NCI-H1105 (cell line): ENCODE measurements around the gene SLC35G2.
"Not testable (repeated sequence)": the region's sequence is repeated elsewhere in the genome, so short reads cannot be mapped to it uniquely, and the experiment has no call there.

Source experiments
- DNase-seq: peaks from one replicate; lab custom pipeline; 2025; lab: John Stamatoyannopoulos, UW

Gene SLC35G2

DNA sequence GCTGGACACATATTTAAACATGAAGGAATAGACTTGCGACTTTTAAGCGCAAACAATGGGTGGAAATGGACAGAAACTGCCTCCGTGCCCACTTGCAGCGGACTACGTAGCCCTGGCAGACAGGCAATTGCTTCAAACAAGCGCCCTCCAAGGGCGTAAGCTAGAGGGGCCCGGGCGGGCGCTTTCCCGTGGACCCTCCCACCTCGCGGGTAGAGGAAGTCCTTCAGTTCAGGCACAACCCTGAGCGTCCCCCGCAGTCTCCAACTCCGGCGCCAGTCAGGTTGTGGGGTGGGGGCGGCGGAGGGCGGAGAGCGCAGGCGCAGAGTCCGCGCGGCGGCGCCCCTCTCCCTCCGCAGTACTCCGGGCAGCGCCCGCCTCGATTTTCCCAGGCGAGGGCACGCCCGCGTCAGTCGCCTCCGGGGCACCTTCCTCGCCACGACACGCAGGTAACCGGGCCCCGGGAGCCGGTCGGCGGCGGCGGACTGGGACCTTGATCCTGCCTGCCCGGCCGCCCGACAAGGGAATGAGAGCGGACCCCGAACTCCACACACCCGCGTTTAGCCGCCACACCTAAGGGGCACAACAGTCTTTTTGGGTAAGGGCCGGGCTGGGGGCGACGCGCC is at the start of gene SLC35G2:
Gene SLC35G2, plus strand, starts transcription at position 358 of the 623 bp plus-strand sequence. CDS start 35,335 bp downstream, outside the sequence.
- DNase-seq: peak; percentile 72

DNA sequence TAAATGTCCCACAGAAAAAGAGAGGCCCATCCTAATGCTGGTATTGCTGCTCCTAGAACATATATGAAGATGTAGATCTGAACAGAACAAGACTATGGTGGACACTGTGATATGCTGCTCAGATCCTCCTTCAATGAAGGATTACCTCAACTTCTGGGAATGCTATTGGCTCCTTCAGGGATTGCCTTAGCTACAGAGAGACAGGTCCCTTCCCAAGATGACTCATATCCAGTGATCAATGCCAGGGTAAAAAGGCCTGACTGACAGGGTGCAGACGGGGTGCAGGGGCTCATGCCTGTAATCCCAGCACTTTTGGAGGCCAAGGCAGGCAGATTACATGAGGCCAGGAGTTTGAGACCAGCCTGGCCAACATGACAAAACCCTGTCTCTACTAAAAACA is 46.2 kb upstream of the SLC35G2 start:
- no peak for DNase-seq

DNA sequence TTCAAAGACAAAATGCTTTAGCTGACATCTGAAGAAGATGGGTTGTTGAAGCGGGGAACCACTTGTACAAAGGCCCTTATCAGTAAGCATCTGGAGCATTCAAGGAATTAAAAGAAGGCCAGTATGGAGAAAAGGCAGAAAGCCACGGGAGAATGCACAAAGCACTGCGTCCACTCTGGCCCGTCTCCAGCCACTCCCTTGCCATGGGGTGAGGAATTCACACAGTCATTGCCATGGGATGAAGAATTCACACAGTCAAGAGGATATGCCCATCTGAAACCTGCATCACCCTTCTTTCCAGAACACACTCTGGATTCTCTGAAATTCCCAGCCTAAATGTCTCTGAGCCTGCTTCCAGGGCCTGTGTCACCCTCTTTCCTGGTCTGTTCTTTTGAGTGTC is 40.1 kb upstream of the SLC35G2 start:
- no peak for DNase-seq

DNA sequence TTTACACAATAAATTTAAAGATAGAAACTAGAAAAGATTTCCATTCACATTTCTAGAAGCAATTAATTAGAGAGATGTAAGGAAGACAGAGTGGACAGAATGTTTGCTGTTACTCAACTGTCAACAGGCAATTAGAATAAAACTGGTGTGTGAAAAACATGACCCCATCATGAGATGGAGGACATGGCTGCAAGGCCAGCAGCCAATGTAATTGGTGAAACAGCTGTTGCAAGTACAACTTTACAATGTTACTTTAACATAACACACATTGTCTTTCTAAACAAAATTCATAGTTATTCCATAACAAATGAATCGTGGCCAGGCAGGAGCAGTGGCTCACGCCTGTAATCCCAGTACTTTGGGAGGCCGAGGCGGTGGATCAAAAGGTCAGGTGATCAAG is 38.2 kb upstream of the SLC35G2 start:
- DNase-seq: no peak

DNA sequence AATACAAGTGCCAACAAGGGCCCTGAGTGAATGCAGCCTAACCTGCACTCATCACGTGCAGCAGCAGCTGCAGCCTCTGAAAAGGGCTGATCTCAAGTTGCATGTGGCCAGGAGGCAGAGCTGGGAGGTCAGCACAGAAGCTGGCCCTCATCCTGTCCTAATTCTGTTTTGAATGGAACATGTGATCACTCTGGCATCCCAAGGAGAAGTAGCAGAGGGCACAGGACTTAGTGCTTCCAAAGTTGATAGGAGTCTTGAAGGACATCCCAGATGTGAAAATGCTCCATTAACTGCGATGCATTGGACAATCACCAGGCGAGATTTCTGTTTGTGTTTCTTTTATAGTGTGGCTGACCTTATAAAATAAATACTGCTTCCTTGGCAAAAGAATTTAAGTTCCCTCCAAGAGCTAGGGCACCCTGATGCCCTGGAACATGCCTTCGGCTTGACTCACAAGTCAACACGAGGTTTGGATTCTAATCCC is 35.2 kb upstream of the SLC35G2 start:
- no peak for DNase-seq

DNA sequence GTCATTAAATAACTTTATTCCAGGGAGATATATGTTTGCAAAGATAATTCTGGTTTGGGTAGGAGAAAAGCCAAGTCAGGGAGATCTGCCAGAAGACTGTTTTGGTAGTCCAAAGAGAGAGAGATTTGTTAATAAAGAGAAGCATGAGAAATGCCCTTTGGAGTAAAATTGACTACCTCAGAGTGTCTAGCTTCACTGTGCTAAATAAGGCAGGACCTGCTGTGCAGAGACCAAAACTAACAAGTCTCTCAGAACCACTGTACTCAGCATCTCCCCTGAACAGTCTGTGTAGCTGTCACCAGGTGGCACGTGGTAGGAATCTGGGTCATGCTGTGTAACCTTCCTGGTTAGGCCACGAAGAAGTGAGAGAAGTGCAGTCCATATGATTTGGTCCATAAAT is 31.6 kb upstream of the SLC35G2 start:
- no peak for DNase-seq

DNA sequence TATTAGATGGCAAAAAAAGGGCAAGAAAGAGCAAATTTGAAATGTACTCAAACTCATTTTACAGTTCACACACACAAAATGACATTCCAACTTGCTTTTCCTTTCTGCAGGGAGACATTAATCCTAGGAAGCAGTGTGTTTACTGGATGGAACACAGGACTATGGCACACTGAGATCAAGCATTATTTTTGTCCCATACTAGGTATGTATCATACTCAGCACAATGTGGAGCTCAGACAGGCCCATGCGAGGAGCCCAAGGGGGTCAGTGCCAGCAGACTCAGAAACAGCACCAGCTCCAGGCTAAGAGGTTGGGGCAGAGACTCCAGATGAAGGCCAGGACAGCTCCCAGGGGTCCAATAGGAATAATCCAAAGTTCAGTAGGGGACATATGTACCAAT is 30.8 kb upstream of the SLC35G2 start:
- no peak for DNase-seq

DNA sequence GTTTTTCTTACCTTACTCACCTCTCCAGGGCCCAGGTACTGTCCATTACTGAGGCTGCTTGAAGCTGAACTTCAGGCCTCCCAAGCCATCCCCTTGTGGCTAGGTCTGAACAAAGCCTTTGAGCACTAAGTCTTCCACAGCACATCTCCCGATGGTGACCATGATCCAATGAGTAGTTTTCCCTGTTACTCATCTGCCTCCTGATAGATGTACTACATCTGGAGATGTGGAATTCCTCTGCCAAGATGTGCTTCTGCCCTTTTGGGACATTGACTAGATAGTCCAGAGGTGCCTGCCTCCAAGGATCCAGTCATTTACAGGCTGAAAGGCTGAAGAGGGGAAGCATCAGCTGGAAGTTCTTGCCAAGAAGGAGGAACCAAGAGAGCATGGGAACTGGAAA is 28.9 kb upstream of the SLC35G2 start:
- no peak for DNase-seq

DNA sequence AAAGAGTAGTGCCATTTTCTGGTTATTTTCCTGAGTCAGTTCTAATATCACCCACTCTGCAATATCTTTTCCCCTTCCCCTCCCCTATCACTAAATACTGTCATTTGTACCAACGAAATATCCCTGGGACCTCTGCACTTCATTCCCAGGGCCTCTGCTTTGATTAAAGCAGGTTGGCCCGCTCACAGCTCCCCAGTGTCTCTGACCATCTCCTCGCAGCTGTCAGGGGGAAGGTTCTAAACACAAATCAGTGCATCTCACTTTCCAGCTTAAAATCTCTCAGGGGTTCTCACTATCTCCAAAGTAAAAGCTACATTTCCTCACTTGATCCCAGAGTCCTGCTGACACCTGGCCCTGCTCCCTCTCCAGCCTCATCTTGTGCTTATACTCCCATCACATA is 28.1 kb upstream of the SLC35G2 start:
- no peak for DNase-seq

DNA sequence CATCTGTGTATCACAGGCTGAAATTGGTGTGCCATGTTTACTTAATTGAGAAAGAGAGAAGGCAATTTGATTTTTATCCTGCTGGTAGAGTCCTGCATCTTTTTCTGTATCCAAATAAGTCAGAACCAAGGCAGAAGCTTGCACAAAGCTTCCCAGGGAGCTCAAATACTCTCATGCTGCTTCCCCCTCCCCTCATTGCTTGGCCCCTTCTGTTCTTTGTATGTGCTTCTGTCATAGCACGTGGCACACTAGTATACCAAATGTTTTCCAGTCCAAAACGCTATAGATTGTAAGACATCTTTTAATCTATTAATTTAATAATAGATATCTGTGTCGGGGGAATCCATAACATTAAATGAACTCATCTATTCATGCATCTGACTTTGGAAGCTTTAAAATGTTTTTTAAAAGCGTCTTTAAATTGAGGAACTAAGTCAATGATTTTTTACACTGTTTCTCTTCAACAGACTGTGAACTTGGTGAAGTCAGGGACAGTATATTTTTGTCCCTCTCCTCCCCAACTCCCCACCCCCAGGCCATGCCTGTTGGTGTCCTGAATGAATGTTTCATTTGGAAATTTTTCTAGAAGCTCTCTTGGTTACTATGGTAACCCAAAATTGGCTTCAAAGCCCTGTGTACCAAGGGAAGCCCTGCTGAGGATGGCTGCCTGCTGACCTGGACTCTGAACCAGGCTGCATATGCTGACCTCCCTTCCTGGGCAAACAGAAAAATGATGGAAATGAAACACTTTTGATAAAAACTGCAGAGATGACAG is 26.2 kb upstream of the SLC35G2 start:
- no peak for DNase-seq

DNA sequence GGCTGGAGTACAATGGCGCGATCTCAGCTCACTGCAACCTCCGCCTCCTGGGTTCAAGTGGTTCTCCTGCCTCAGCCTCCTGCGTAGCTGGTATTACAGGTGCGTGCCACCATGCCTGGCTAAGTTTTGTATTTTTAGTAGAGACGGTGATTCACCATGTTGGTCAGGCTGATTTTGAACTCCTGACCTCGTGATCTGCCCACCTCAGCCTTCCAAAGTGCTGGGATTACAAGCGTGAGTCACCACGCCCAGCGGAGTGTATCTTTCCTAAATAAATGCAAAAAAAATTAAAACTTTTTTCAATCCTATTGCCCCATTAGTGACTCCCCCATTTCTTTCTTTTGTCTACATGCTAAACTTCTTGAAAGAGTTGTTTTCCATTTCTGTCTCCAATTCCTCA is 17.8 kb upstream of the SLC35G2 start:
- not testable (repeated sequence) for DNase-seq

DNA sequence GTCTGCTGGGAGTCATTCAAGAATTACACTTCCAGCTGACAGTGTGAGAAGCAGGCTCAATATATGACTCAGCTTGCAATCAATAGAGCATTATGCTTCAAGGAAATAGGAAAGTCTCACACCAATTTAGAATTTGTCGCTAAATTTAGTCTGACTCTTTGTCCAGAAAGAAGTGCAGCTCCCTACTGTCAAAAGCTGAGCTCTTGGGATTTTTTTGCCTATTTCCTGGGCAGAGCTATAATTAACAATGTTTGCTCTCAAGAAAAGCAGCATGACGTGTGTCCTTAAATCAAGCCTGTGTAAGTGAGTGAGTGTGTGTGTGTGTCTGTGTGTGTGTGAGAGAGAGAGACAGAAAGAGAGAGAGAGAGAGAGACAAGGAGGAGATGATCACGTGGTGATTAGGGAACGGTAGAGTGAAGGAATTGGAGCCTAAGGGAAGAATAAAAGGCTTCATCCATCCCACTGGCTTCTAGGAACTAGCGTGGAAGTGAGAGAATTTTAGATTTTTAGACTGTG is 16.4 kb upstream of the SLC35G2 start:
- peak; percentile 53 for DNase-seq

DNA sequence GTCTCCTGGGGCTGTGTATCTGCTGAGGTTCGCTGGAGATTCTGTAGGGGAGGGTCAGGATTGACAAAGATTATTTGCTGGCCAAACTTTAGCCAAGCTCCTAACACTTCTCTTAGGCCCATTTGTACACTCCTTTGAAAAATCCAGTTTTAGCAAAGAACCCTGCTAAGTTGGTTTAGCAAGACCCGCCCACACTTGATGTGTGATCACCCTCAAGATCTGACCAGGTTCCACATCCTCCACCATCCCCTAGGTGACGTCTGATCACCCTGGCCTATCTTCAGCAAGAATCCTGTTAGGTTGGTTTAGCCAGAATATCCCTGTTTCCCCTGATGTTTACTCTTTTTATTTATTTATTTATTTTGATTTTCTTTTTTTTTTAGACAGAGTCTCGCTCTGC is 14.8 kb upstream of the SLC35G2 start:
- no peak for DNase-seq

DNA sequence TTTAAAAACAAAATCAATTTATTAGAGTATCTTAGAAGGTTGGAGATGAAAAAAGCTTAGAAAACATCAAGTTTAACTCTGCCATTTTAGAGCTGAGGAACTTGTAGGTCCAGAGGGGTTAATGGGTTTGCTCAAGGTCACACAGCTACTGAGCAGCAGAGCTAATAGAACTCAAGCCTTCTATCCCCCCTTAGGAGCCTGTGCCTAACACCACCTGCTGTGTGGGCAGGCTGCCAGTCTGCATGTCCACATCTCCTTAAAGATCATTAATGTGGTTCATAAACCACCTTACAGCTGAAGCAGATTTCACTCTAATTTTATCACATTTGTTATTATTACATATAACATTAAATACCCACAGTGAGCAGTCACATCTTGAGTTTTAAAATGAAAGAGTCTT is 14.1 kb upstream of the SLC35G2 start:
- peak; percentile 20 for DNase-seq

DNA sequence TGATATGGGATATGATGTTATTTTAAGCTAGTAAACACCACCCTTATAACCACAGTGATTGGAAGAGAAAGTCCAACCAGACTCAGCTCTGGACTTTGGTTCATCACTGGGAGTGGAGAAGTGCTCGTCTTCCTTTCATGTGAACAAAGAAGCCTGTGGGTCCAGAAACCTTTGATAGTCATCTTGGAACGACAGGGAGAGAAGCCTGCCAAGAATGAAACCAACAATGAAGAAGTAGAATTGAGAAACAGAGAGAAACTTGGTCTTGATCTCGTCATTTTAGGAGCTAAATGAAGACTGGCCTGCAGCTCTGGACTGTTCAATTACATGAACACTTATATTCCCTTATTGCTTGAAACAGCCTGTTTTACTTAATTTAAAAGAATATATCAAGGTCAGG is 13.1 kb upstream of the SLC35G2 start:
- no peak for DNase-seq

DNA sequence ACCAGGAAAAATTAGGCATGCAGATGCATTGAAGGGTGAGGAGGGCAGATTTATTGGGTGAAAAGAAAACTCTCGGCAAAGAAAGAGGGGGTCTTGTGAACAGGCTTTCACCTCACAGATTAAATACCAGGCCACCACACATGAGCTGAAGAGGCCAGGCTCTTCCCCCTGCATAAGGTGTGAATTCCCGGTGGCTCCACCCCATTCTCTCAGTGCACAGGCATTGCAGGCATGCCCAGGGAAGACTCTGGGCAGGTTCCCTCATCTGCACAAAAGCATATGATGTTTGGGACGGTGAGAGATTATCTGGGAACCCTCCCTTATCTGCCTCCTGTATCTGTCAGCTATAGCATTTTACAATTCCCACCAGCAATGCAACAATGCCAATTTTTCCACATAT is 7.2 kb upstream of the SLC35G2 start:
- no peak for DNase-seq

DNA sequence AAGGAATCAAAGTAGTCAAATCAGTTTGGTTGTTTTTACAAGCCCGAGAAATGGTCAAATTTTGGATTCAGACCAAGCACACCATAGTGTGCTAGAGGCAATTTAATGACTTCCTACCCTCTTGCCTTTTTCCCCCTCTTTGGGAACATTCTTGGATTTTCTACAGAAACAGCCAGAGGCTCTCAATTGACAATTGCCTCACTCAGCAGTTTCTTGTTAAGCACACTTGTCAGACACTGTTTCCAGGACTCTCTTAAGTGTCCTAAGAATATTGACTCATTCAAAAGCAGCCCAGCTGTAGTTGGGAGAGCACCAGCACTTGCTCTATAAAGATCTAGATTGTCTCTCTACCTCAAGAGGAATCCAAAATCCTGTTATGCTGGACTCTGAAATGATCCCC is 1.5 kb upstream of the SLC35G2 start:
- DNase-seq: no peak

DNA sequence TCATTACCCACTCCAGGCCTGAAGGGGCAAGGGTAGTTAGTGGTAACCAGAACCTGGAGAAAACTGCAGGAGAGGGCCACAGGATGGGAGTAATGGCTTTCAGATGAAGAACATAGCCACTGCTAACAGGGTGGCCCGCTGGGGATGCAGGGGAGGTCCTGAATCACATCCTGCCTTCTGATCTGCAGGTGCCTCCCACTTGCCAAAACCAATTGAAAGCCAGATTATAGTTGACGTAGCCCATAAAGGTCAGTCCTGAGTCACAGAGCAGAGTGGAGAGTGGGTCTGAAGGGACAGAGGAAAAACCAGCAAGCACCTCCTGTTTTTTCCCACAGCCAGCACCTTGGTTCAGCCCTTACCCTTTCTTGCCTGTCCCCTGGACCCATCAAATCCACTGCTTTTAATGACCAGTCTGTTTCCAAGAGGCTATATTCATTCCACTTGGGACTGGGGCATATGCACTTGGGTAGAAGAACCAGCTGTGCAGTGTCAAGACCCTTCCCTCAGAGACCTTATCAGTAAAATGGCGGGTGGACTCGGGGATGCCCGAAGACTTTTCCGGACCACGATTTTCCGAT is 646 bp upstream of the SLC35G2 start:
- DNase-seq: no peak

DNA sequence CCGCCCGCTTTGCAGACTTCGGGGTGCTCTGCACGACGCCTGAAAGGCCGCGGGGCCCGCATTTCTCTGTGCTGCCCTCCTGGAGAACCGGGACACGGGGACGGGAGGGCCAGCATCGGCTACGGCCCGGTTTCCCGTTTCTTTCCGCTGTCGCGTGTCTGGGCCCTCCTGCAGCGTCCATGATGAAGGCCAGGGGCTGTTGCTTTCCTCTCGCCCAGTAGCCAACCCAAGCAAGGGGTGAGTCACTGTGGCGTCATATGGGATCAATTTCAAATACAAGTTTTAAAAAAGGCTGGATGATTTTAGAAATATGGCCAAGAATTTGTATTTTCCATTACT is 435 bp downstream of the SLC35G2 start:
- DNase-seq: peak; percentile 38

DNA sequence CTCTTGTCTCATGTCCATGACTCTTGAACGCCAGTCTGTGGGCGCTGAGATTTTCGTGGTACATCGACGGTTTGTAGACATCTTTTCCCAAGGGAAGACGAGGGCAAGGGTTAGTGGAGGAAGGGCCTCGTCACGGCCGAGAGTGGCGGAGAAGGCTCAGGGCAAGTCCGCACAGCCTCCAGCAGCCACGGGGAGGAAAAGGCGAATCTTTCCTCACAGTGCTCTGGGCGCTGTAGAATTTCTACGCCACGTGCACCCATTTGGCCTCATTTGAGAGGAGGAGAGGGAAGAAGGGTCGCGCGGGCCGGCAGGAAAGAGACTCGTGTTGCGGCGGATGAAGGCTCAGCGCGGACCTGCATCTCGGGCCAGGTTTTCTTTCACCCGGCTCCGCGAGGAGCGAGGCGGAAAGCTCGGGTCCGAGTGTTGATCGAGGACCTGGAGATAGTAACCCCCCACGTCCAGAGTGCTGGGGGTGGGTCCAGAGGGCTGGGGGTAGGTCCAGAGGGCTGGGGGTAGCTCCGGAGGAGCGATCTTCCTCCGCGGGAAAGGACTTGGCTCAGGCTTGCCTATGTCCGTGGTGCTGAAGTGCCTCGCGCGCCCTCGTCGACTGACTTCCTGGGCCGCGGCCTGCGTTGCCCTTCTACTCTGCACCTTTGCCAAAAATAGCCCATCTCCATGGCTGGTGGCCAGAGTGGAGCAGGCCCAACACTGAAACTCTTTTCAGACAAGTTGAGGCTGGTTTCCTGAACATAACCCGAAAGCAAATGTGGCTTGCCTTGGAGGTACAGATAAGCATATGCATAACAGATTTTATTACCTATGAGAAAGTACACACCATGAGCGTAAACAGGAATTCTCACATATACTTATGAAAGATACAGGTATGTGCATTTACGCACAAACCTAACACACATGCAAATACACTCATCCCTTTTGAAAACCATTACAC is 1.1 kb downstream of the SLC35G2 start:
- DNase-seq: peak; percentile 69

DNA sequence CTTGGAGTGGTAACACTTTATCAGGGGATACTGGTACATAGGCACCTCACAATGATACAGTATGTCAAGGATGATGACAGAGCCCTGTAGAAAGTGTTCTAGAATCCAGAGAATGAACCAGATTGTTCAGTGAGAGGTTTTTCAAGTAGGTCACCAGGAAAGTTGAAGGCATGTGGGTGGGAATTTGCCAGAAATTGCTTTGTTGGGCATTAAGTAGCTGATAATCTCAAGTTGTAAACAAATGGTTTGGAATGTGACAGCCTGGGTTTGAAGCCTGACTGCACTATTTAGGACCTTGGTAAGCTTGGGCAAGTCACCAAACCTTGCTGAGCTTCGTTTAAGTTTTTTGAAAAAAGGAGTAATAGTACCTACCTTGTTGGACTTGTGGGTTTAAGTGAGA is 12.5 kb downstream of the SLC35G2 start:
- no peak for DNase-seq
